GM23338 (cell line): ENCODE results near the gene TMA7. TPM values are rescaled to one million over a fixed set of nuclear protein-coding genes. Genes with fewer than 3 reads are reported as not detected.

Experiments used
- ATAC-seq: fragments of 200-7000 bp; cut with Tn5 transposase; 3 replicates; pipeline ENCODE4 v1.9.1; 2020
- DNase-seq: peaks from one replicate; pipeline ENCODE4 v3.0.0-alpha.2; 2015; ENCODE audit warnings: low spot score
- H2AFZ ChIP-seq: fragments of 200-600 bp; sonication (generic); 2 replicates; pipeline ENCODE4 v1.8.0; 2016; ENCODE audit warnings: antibody characterized with exemption, mild to moderate bottlenecking, moderate library complexity
- H3F3A ChIP-seq: fragments of 200-600 bp; sonication (generic); replicated peaks from 2 replicates; pipeline ENCODE4 v1.8.0; 2017; ENCODE audit warnings: antibody characterized with exemption, mixed run types, low read depth
- H3K27ac ChIP-seq: fragments of 200-600 bp; sonication (generic); 2 replicates; pipeline ENCODE4 v1.6.1; 2016; ENCODE audit warnings: low read depth
- H3K27me3 ChIP-seq: fragments of 200-600 bp; sonication (generic); 2 replicates; pipeline ENCODE4 v1.8.0; 2016; ENCODE audit warnings: mild to moderate bottlenecking, mixed run types, moderate library complexity; ENCODE audit not compliant: insufficient read depth
- H3K36me3 ChIP-seq: fragments of 200-600 bp; sonication (generic); 2 replicates; pipeline ENCODE4 v1.8.0; 2016; ENCODE audit warnings: mild to moderate bottlenecking; ENCODE audit not compliant: insufficient read depth
- H3K4me1 ChIP-seq: fragments of 200-600 bp; sonication (generic); 2 replicates; pipeline ENCODE4 v1.8.0; 2016; ENCODE audit warnings: mild to moderate bottlenecking, moderate library complexity; ENCODE audit not compliant: insufficient read depth
- H3K4me2 ChIP-seq: fragments of 200-600 bp; sonication (generic); 2 replicates; pipeline ENCODE4 v1.7.1; 2017; ENCODE audit warnings: mixed run types
- H3K4me3 ChIP-seq: fragments of 200-600 bp; sonication (generic); 2 replicates; pipeline ENCODE4 v1.6.1; 2016; ENCODE audit warnings: mixed run types
- H3K79me2 ChIP-seq: fragments of 200-600 bp; sonication (generic); replicated peaks from 2 replicates; pipeline ENCODE4 v1.8.0; 2017; ENCODE audit warnings: mild to moderate bottlenecking; ENCODE audit not compliant: insufficient read depth
- H3K9me2 ChIP-seq: fragments of 200-600 bp; sonication (generic); 2 replicates; pipeline ENCODE4 v1.8.0; 2017; ENCODE audit not compliant: insufficient read depth
- H4K20me1 ChIP-seq: fragments of 200-600 bp; sonication (generic); replicated peaks from 2 replicates; pipeline ENCODE4 v1.8.0; 2017; ENCODE audit warnings: mild to moderate bottlenecking; ENCODE audit not compliant: insufficient read depth
- H3K27ac Mint-ChIP-seq: 2 replicates; pipeline ENCODE4 v1.8.0; 2020; ENCODE audit warnings: inconsistent platforms, mild to moderate bottlenecking, moderate library complexity, mixed read lengths
- H3K27me3 Mint-ChIP-seq: 3 replicates; pipeline ENCODE4 v1.8.0; 2022; ENCODE audit warnings: low read depth, mild to moderate bottlenecking, moderate library complexity, mixed read lengths, inconsistent platforms; ENCODE audit not compliant: insufficient read depth, poor library complexity
- H3K36me3 Mint-ChIP-seq: 3 replicates; pipeline ENCODE4 v1.8.0; 2021; ENCODE audit warnings: low read depth, mild to moderate bottlenecking, inconsistent platforms, moderate library complexity, mixed read lengths
- H3K4me1 Mint-ChIP-seq: 3 replicates; pipeline ENCODE4 v1.8.0; 2020; ENCODE audit warnings: mild to moderate bottlenecking, inconsistent platforms, mixed read lengths
- H3K4me3 Mint-ChIP-seq: 3 replicates; pipeline ENCODE4 v1.8.0; 2021; ENCODE audit warnings: moderate library complexity, mild to moderate bottlenecking, inconsistent platforms, mixed read lengths
- H3K9me3 Mint-ChIP-seq: 3 replicates; pipeline ENCODE4 v1.8.0; 2020; ENCODE audit warnings: moderate library complexity, mild to moderate bottlenecking, inconsistent platforms, mixed read lengths
- CREB1 ChIP-seq: fragments of 250-450 bp; sonication (Bioruptor Pico); IDR thresholded peaks from 2 replicates; pipeline ENCODE4 v1.5.0; 2020; ENCODE audit warnings: low read depth, mild to moderate bottlenecking, moderate library complexity
- EZH2 ChIP-seq: fragments of 200-600 bp; sonication (generic); IDR thresholded peaks from one replicate; pipeline ENCODE4 v1.8.0; 2017; ENCODE audit warnings: antibody characterized with exemption, mild to moderate bottlenecking, low read depth; ENCODE audit not compliant: unreplicated experiment
- EZH2phosphoT487 ChIP-seq: fragments of 200-600 bp; sonication (generic); IDR thresholded peaks from one replicate; pipeline ENCODE4 v1.8.1; 2018; ENCODE audit warnings: antibody characterized with exemption; ENCODE audit not compliant: unreplicated experiment
- JUNB ChIP-seq: IDR thresholded peaks from one replicate; pipeline ENCODE4 v1.6.1; 2016; ENCODE audit warnings: antibody characterized with exemption; ENCODE audit not compliant: unreplicated experiment
- NANOG ChIP-seq: IDR thresholded peaks from 2 replicates; pipeline ENCODE4 v1.6.1; 2016; ENCODE audit warnings: antibody characterized with exemption, borderline replicate concordance
- POLR2AphosphoS5 ChIP-seq: IDR thresholded peaks from 2 replicates; pipeline ENCODE4 v1.6.1; 2016; ENCODE audit warnings: antibody characterized with exemption, low read depth
- STAT1 ChIP-seq: IDR thresholded peaks from one replicate; pipeline ENCODE4 v1.6.1; 2016; ENCODE audit warnings: antibody characterized with exemption; ENCODE audit not compliant: unreplicated experiment
- ZNF114 ChIP-seq: fragments of 250-450 bp; sonication (Bioruptor Pico); IDR thresholded peaks from 2 replicates; pipeline ENCODE4 v1.5.0; 2020; ENCODE audit warnings: mild to moderate bottlenecking, moderate library complexity
- ZNF331 ChIP-seq: fragments of 250-450 bp; sonication (Bioruptor Pico); IDR thresholded peaks from 2 replicates; pipeline ENCODE4 v1.5.0; 2020; ENCODE audit warnings: low read depth, mild to moderate bottlenecking, moderate library complexity
- polyA plus RNA-seq: library from polyadenylated mRNA; unstranded; fragments of >200 nt; fragmentation: Nextera tagmentation; extraction: Ambion mirVana; gene quantifications from 2 replicates; pipeline ENCODE4 v1.2.1, GENCODE V29; 2016
- total RNA-seq: library from RNA; depleted of rRNA; stranded (reverse); fragments of >200 nt; shearing (Covaris generic); gene quantifications from 2 replicates; pipeline ENCODE4 v1.2.3, GENCODE V29; 2014
- TF ChIP-seq, protein P1 (sequence below): IDR thresholded peaks from one replicate; pipeline ENCODE4 v1.6.1; 2018; ENCODE audit warnings: antibody characterized with exemption; ENCODE audit not compliant: unreplicated experiment
- TF ChIP-seq, protein P2 (sequence below): IDR thresholded peaks from 2 replicates; pipeline ENCODE4 v1.6.1; 2016; ENCODE audit warnings: antibody characterized with exemption
- TF ChIP-seq, protein P3 (sequence below), 2 experiments: fragments of 200-600 bp in 1 of 2; sonication (generic) in 1 of 2; conservative IDR thresholded peaks; 2 replicates each; pipeline versions ENCODE4 v1.5.1 to v1.6.1; 2016 to 2017; ENCODE audit warnings: antibody characterized with exemption in 2 of 2, low read depth in 2 of 2, mild to moderate bottlenecking in 2 of 2, moderate library complexity in 1 of 2
- TF ChIP-seq, protein P4 (sequence below): fragments of 250-450 bp; sonication (Bioruptor Pico); IDR thresholded peaks from 2 replicates; pipeline ENCODE4 v1.5.0; 2020; ENCODE audit warnings: mild to moderate bottlenecking, moderate library complexity

TMA7 gene
- total and polyA plus RNA-seq, 2 experiments from 2014 or later = 419 to 2,089 TPM

DNA sequence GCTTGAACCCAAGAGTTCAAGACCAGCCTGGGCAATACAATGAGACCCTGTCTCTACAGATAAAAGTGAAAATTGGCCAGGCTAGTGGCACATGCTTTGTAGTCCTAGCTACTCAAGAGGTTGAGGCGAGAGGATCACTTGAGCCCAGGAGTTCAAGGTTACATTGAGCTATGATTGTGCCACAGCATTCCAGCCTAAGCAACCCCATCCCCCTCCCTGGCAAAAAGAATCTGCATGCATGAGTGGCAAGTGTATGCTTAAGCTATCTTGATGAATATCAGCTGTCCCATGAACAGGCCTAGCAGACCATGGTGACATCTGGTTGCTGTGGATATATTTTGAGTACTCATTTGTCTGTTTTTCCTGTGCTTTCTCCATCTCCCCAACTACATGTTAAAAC, 11.2 kb downstream of the TMA7 start:
- Mint-ChIP-seq H3K4me1 (peaks cover 15% of the 10 kb centered on the region), H3K4me3 (no peak overlapping the region), H3K27me3 (no peaks in the 10 kb centered on the region), H3K27ac (no peak overlapping the region), H3K36me3 (peaks cover 45% of the 10 kb centered on the region), H3K9me3 (no peaks in the 10 kb centered on the region)
- H3K79me2 ChIP-seq = peaks cover 18% of the 10 kb centered on the region
- TF ChIP-seq EZH2phosphoT487 = no peak
- no peak for TF ChIP-seq ZNF114
- TF ChIP-seq EZH2 = no peak
- no peak for TF ChIP-seq NANOG
- TF ChIP-seq, protein P1, sequence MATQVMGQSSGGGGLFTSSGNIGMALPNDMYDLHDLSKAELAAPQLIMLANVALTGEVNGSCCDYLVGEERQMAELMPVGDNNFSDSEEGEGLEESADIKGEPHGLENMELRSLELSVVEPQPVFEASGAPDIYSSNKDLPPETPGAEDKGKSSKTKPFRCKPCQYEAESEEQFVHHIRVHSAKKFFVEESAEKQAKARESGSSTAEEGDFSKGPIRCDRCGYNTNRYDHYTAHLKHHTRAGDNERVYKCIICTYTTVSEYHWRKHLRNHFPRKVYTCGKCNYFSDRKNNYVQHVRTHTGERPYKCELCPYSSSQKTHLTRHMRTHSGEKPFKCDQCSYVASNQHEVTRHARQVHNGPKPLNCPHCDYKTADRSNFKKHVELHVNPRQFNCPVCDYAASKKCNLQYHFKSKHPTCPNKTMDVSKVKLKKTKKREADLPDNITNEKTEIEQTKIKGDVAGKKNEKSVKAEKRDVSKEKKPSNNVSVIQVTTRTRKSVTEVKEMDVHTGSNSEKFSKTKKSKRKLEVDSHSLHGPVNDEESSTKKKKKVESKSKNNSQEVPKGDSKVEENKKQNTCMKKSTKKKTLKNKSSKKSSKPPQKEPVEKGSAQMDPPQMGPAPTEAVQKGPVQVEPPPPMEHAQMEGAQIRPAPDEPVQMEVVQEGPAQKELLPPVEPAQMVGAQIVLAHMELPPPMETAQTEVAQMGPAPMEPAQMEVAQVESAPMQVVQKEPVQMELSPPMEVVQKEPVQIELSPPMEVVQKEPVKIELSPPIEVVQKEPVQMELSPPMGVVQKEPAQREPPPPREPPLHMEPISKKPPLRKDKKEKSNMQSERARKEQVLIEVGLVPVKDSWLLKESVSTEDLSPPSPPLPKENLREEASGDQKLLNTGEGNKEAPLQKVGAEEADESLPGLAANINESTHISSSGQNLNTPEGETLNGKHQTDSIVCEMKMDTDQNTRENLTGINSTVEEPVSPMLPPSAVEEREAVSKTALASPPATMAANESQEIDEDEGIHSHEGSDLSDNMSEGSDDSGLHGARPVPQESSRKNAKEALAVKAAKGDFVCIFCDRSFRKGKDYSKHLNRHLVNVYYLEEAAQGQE = no peak
- TF ChIP-seq, protein P2, sequence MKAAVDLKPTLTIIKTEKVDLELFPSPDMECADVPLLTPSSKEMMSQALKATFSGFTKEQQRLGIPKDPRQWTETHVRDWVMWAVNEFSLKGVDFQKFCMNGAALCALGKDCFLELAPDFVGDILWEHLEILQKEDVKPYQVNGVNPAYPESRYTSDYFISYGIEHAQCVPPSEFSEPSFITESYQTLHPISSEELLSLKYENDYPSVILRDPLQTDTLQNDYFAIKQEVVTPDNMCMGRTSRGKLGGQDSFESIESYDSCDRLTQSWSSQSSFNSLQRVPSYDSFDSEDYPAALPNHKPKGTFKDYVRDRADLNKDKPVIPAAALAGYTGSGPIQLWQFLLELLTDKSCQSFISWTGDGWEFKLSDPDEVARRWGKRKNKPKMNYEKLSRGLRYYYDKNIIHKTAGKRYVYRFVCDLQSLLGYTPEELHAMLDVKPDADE = no peak
- no peak for TF ChIP-seq POLR2AphosphoS5
- TF ChIP-seq ZNF331 (CRISPR knock-in tag) = no peak
- no peak for TF ChIP-seq JUNB
- TF ChIP-seq, protein P3, sequence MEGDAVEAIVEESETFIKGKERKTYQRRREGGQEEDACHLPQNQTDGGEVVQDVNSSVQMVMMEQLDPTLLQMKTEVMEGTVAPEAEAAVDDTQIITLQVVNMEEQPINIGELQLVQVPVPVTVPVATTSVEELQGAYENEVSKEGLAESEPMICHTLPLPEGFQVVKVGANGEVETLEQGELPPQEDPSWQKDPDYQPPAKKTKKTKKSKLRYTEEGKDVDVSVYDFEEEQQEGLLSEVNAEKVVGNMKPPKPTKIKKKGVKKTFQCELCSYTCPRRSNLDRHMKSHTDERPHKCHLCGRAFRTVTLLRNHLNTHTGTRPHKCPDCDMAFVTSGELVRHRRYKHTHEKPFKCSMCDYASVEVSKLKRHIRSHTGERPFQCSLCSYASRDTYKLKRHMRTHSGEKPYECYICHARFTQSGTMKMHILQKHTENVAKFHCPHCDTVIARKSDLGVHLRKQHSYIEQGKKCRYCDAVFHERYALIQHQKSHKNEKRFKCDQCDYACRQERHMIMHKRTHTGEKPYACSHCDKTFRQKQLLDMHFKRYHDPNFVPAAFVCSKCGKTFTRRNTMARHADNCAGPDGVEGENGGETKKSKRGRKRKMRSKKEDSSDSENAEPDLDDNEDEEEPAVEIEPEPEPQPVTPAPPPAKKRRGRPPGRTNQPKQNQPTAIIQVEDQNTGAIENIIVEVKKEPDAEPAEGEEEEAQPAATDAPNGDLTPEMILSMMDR (conservative IDR thresholded peaks at IDR 0.05; ENCODE audit: low read depth in 2 of 2) = no peak
- no peak for TF ChIP-seq CREB1 (CRISPR knock-in tag)
- TF ChIP-seq, protein P4, sequence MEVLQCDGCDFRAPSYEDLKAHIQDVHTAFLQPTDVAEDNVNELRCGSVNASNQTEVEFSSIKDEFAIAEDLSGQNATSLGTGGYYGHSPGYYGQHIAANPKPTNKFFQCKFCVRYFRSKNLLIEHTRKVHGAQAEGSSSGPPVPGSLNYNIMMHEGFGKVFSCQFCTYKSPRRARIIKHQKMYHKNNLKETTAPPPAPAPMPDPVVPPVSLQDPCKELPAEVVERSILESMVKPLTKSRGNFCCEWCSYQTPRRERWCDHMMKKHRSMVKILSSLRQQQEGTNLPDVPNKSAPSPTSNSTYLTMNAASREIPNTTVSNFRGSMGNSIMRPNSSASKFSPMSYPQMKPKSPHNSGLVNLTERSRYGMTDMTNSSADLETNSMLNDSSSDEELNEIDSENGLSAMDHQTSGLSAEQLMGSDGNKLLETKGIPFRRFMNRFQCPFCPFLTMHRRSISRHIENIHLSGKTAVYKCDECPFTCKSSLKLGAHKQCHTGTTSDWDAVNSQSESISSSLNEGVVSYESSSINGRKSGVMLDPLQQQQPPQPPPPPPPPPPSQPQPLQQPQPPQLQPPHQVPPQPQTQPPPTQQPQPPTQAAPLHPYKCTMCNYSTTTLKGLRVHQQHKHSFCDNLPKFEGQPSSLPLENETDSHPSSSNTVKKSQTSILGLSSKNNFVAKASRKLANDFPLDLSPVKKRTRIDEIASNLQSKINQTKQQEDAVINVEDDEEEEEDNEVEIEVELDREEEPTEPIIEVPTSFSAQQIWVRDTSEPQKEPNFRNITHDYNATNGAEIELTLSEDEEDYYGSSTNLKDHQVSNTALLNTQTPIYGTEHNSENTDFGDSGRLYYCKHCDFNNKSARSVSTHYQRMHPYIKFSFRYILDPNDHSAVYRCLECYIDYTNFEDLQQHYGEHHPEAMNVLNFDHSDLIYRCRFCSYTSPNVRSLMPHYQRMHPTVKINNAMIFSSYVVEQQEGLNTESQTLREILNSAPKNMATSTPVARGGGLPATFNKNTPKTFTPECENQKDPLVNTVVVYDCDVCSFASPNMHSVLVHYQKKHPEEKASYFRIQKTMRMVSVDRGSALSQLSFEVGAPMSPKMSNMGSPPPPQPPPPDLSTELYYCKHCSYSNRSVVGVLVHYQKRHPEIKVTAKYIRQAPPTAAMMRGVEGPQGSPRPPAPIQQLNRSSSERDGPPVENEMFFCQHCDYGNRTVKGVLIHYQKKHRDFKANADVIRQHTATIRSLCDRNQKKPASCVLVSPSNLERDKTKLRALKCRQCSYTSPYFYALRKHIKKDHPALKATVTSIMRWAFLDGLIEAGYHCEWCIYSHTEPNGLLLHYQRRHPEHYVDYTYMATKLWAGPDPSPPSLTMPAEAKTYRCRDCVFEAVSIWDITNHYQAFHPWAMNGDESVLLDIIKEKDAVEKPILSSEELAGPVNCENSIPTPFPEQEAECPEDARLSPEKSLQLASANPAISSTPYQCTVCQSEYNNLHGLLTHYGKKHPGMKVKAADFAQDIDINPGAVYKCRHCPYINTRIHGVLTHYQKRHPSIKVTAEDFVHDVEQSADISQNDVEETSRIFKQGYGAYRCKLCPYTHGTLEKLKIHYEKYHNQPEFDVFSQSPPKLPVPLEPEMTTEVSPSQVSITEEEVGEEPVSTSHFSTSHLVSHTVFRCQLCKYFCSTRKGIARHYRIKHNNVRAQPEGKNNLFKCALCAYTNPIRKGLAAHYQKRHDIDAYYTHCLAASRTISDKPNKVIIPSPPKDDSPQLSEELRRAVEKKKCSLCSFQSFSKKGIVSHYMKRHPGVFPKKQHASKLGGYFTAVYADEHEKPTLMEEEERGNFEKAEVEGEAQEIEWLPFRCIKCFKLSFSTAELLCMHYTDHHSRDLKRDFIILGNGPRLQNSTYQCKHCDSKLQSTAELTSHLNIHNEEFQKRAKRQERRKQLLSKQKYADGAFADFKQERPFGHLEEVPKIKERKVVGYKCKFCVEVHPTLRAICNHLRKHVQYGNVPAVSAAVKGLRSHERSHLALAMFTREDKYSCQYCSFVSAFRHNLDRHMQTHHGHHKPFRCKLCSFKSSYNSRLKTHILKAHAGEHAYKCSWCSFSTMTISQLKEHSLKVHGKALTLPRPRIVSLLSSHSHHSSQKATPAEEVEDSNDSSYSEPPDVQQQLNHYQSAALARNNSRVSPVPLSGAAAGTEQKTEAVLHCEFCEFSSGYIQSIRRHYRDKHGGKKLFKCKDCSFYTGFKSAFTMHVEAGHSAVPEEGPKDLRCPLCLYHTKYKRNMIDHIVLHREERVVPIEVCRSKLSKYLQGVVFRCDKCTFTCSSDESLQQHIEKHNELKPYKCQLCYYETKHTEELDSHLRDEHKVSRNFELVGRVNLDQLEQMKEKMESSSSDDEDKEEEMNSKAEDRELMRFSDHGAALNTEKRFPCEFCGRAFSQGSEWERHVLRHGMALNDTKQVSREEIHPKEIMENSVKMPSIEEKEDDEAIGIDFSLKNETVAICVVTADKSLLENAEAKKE (CRISPR knock-in tag) = no peak
- TF ChIP-seq STAT1 = no peak
- ATAC-seq = no peak
- H3K4me3 ChIP-seq = no peak overlapping the region
- H3K27ac ChIP-seq = no peak overlapping the region
- peaks cover 17% of the 10 kb centered on the region; the same call in 1 of the 2 replicates for H3F3A ChIP-seq
- H3K27me3 ChIP-seq = no peaks in the 10 kb centered on the region
- DNase-seq = no peak
- H2AFZ ChIP-seq = no peak overlapping the region
- H4K20me1 ChIP-seq = peaks cover 14% of the 10 kb centered on the region
- H3K36me3 ChIP-seq = peaks cover 27% of the 10 kb centered on the region
- H3K4me1 ChIP-seq = peaks cover 8% of the 10 kb centered on the region; the same call in 1 of the 2 replicates
- H3K4me2 ChIP-seq = no peak overlapping the region
- no peaks in the 10 kb centered on the region for H3K9me2 ChIP-seq
